HG02840 (cell line): ENCODE data around the gene FOXC1.

Source experiments
- ATAC-seq: cut with Tn5 transposase; IDR thresholded peaks from one replicate; pipeline ENCODE4 v1.9.1; 2021; ENCODE audit warnings: mild to moderate bottlenecking, moderate library complexity, moderate number of reproducible peaks; ENCODE audit not compliant: unreplicated experiment, low FRiP score

The FOXC1 gene

DNA sequence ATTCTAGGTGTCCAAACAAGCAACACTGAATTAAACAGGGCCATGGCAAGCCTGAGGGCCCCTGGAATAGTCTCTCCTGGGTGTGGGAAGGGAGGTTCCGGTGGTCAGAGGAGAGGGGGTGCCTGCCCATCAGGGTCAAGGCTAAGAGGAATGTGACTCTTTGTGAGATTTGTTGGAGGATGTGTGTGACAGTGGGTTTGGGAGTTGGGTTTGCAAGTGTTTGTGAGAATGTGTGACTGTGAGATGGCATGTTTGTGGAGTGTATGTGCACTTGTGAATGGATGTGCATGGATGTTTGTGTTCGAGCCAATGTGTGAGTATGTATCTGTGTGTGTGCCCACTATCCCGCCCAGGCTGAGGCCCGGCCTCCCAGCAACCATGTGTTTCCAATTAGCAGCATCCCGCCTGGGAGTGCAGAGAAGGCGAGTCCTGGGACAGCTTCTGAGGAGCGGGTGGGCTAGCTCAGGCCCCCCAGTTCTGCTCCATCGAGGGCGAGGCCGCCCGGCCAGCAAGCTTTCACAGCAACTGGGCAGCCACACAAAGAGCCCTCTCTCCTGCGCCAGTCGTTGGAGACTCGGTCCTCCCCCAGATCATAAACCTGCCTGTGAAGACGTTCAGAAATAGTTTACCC, 12.6 kb downstream of the FOXC1 start:
- no peak for ATAC-seq

DNA sequence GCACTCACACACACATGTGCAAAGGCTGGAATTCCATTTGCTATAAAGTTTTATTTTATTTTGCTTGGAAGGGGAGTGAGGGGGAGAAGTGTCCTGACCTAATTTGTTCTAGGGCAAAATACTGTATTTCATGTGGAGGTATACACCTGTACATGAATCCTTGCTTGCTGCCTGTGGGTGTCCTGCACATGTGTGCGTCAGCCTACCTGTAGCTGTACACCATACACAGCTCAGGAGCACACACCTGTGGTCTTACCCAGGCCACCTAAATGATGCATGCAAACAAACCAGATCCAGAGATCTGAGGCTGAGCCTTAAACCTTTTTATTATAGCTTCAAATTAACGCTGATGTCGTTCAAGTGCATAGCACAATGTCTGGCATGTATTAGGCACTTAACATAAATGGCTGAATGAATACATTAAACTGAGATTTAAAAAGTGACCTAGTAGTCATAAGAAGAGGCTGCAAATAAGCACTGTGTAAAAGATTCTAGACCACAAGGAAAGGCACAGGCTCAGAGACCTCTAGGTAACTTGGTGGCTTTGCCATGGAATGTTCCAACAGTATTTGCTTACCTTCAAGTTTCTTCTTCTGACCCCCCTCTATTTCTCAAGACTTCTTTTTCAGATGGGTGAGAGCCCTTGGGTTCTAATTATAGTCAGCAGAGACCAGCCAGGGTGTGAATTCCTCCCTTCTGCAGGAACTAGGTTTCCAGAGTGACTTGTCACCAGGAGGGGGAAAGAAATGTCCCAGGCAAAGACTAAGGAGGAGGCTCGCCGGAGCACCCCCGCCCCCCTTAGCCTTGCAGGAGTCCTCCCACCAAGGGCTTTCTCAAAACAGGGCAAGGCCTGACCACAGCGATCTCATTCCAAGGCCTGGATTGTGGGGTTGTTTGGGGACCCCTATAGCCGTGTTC, 13.4 kb downstream of the FOXC1 start:
- no peak for ATAC-seq

DNA sequence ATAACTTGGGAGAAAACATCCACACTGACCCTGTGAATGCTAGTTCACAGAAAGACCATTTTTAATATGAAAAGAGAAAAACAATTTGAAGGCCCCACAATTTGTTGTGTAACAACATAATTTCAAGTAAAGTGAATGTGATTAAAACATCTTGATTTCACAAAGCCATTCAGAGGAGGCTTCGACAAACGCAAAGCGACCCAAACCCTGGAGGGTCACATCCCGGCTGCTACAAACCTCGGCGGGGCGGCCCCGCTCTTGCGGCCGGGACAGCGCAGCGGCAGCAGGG, 14.0 kb downstream of the FOXC1 start:
- no peak for ATAC-seq

DNA sequence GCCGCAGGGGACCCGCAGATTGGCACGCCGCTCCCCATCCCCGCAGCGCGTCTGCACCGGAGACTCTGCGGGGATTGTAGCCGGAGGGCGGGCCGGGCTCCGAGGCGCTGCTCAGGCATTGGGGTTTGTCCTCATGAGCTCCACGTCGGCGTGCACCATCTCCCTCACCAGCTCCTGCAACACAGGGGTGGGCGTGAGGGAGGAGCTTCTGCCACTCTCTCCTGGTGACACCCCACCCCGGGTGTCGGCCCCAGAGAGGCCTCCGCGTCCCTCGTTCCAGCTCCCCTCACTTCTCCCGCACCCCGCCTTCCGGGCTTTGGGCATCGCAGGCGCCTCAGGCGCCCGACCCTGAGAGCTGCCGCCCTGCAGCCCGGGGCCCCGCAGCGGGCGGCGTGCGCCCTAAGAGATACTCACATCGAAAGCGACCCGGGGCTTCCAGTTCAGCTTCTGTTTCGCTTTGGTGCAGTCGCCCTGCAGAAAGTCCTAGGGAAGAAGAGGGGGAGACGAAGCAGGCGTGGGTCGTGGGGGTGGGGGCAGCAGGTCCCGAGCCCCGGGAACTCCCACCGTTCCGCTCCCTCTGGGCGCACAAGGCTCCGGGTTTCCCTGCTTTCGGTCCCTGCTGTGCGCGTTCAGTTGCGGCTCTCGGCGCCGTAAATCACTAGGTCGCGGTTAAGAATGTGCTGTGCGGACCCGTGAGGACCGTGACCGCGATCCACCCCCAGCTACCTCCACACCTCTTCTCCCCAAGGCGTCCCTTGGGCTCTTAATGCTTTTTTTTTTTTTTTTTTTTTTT, 14.5 kb downstream of the FOXC1 start:
- ATAC-seq: no peak

DNA sequence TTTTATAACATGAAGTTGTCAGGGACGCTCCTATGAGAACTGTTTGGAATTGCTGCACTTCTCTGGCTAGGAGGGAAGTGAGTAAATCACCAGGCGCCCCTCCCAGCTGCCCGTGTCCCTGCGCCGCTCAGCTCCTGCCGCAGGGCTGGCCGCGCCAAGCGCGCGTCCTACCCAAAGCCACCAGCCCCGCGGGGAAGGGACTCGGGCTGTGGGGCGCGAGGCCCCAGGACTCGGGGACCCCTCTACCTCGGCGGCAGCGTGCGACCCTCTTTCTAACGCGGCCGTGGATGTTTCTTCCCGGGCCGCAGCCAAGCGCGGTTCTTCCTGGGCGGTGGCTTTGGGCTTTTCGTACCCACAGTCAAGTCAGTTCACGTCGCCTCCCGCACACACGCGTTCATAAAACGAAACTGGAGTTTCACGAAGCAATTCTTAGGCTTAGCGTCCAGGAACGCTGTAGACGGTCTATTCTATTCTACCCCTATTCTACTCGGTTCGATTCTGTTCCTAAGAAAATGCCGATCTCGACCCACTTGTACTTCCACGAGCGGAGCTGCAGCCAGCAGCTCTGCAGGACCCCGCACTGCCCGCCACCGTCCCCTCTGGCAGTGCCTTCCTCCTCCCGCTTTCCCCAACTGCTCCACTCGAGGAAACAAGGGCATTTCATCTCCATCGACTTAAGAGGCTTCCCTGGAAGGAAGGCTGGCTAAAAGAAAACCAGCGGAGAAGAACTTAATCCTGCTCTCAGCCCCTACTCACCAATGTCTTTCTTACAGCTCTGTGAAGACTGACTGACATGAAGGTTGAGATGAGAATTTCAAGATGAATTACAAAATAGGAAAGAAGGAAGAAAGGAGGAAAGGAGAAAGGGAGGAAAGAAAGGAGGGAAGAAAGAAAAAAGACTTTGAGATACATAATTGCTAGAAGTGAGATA, 15.4 kb downstream of the FOXC1 start:
- no peak for ATAC-seq

DNA sequence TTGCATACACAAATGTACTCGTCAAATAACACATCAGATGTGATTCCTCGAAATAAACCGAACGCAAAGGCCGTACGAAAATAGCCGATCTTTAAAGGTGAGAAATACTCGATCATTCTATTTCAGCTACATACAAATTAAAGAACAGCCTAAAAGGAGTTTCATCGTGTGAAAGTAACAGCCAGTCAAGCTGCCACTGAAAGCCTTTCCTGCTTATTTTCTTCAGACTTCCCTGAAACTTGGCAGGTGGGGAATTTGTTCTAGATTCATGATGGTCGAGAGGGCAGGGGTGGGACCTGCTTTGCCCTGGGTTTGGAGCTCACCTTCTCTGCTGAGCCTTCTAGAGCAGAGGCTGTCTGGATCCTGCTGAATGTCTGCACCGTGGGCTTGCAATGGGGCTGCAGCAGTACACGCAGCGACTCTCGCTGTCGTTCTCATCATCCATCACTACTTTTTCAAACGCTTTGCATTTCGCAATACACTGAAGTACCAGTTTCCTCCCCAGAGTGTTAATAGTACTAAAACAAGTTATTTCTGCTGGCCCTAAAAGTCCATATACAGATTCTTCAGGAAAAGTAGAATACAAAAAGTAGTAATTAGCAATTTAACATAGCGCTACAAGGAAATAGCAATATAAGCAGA, 16.2 kb downstream of the FOXC1 start:
- no peak for ATAC-seq

DNA sequence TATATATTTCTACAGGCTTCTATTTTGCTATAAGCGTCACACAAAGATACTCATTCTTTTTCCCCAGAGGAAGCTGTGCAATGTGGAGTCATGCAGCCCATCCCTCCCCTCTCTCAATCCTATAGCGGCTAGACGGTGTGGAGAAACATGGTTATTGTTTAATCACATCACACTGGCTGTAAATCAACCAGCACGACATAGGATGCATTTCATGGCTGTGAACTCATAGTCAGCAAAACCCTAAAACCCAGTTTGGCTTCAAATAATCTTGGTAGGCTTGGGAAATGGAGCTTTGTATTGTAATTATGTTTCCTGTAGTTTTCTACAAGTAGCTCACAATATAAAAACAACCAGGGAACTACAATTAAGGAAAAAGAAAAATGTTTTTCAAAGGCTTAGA, 16.8 kb downstream of the FOXC1 start:
- ATAC-seq: no peak

DNA sequence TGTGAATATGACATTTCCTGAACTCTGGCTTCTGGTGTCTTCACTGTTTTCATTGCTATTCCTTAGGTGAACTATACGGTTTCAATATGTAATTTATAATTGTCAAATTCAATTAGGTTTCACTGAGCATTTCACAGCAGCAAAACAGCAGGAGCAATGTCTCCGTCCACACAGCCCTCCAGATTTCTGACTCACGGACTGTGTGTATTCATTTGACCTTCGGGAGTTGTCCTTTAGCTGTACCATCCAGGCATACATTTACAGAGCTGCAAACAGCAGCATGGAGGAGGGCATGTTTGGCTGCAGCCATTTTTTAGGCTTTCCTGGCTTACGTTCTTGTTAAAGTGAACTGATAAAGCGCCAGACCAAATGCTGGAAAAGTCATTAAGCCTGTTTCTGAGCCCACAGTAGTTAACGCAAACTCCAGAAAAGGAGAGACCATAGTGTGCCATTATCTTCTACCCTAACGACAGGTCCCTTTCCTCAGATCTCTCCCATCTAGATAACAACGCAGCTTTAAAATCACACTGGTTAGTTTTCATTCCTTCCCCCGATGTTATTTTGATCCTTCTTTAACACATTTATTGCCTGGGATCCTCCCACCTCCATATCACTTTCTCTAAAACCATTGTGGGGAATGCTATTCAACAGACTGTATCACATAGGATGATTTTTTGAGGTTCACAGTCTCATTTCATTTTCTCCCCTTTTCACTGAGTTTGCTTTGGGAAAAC, 18.3 kb downstream of the FOXC1 start:
- ATAC-seq: no peak

DNA sequence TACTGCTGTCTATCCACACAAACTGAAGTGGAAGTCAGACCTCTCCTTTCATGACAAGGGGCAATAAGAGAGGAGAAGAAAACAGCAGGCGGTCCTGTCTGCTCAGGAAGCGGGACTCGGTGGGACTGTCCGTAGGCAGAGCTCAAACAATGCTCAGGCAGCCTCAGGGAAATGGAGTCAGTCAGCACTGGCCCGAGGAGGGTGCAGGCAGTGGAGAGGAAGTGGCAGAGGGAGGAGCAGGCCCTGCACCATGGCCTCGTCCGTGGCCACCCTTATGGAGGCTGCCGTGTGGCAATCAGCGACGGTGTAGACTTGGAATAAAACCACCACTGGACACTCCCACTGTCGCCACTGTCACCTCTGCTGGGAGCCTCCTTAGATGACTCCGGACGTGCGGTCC, 19.6 kb downstream of the FOXC1 start:
- ATAC-seq: no peak

DNA sequence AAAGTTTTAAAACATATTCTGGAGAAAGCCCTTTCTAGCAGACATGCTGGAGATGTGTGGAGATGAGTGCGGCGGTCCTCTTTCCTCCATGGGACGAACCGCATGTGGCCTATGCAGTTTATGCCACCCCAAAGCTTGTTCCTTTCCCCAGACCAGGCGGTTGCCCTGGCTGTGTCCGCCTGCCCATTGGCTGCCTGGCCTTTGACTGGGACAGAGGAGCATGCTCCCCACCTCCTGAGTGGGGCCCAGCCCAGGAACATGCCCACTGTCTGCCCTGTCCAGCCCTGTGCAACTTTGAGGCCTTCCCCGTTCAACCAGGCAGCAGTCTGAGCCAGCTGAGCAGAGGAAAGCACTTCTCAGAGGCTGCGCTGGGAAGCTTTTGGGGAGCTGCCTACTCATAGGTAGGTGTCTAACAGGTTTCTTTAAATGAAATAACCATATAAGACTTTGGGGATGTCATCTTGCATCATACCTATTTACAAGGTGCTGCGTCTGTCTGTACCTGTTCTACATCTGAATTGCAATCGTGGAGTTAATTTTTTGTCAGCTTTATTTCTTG, 20.6 kb downstream of the FOXC1 start:
- no peak for ATAC-seq

DNA sequence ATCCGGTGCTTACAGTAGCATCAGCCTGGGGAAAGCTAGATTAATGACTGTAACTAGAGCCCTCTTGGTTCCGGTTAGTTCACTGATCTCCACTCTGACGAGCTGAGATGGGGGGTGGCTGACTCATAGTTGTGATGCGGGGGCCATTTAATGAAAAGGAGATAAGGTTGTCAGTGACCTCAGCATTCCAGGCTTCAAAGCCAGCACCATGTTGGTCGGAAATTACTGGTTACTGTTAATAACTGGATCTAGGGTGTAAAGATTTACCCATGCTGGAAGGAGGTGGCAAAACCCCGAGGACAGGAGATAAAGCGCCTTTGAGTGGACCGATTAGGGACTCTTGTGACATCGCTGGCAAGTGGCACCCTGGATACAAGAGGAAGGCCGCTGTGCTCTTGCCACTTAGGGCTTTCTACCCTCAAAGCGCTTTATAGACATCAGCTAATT, 21.1 kb downstream of the FOXC1 start:
- ATAC-seq: no peak

DNA sequence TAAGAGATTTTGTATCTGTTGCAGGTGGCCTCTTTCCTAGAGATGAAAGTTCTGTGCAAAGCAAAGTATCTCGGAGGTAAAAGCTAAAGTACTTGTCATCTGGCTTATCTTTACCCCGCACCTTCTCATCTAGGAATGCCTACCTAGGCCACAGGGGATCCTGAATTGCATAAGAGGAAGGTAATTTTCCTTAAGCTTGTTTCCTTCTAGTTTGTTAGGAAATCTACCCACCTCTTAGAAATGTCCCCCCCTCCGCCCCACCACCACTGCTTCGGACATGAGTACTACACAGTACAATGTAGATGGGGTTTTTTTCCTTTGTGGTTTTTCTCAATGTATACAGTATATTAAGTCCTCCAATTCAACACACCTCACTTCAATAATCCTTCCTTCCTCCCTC, 21.5 kb downstream of the FOXC1 start:
- ATAC-seq: no peak

DNA sequence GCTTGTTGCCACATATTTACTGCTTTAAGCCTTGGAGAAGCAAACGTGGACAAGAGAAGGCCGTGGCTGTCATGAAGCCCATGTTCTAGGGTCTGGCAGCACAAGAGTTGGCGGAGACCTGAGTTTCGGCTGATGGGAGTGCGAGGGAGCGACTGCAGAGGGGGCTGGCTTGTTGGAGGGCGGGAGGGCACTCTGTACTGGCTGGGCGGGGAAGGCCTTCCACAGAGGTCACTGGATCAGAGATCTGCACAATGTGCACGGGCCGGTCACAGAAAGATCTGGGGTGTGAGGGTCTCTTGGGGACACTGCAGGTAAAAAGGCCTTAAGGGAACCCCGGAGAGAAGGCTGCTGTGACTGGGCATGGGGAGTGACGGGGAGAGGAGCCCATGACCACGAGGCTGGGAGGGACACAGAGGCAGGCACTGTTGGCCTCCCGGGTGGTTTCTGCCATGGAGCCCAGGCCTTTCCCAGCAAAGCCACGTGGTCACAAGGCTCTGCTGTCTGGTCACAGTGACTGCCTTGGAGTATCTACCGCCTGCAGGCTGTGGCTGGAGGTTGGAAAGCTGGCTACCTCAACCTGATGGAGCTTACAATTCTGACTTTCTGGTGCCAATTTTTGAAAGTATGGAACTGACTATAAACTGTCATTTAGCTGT, 23.8 kb downstream of the FOXC1 start:
- ATAC-seq: no peak

DNA sequence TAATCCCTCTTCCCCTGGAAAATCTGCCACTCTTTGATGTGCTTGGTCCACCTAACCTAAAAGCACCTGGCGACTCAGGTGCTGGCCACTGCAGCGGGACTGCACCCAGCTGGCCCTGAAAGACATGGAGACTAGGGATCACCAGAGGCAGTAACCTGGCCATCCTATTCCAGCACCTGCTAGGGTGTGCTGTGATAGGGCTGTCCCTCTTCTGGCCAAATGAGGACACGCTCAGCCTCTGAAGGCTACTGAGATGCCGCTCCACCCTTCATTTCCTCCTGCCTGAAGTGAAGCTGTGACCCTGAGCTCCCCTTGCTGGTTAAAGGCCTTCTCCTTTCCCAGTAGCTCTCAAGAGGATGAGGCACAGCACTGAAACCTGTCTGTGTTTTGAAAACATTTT, 24.4 kb downstream of the FOXC1 start:
- ATAC-seq: no peak

DNA sequence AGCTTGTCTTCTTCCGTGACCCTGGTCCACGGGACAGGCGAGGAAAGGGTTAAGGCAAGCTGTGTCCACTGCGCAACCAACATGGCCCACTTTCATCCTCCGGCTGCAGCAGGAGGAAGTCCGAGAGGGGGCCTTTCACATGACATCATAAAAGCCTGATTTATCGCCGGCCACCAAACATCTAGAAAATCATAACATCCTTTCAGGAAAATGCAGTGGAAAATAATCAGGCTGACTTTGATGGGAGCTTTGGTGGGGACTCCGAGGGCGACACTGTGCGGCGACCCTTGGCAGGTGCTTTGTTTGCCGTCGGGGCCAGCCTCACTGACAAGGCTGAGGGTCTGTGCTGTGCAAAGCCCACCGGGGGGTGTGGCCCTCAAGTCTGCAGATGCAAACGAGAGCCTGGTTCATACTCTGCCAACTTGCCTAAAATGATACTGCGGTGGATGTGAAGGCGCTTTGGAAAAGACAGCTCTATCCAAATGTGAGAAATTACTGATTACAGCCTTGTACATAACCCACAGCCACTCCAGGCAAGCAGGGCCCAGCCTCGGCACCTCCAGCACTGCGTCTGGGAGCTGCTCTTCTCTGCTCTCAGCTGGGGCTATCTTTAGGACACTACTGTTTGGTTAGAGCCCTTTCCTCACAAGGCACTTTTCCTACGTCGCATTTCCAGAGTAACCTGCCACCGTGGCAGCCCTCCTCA, 25.7 kb downstream of the FOXC1 start:
- ATAC-seq: no peak

DNA sequence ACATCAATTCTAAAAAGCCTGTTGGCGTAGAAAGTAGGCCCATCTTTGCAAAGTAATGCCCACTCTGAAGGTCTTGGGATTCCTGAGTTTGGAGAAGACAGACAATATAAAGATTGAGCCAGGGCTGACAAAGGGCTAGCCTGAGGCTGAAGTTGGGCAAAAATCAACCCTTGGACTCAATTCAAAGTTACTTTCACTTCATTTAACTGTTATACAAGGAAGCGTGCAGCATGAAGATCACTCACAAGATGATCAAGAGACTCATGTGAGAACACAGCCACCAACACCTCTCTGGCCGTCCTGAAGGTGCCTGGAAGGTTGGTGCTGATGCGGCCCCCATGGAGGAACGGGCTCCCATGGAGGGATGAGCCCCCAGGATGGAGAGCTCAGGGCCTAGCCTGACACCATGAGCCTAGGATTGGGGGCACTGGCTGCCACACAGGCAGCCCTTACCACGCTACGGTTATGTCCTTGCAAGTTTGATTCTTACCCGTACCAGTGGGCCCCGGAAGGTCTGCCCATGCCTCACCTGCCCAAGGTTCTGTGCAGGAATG, 26.6 kb downstream of the FOXC1 start:
- ATAC-seq: no peak
